ENCODE measurements around the gene ZNF227. TPM values are rescaled to one million over a fixed set of nuclear protein-coding genes. Genes with fewer than 3 reads are reported as not detected.
A peak's percentile ranks its signal among the peaks of the same experiment; 100 is the strongest.

The ZNF227 gene
- total RNA-seq, 4 donors from 2014 or later, result 10.9 to 13.3 (median 12.4) TPM

DNA sequence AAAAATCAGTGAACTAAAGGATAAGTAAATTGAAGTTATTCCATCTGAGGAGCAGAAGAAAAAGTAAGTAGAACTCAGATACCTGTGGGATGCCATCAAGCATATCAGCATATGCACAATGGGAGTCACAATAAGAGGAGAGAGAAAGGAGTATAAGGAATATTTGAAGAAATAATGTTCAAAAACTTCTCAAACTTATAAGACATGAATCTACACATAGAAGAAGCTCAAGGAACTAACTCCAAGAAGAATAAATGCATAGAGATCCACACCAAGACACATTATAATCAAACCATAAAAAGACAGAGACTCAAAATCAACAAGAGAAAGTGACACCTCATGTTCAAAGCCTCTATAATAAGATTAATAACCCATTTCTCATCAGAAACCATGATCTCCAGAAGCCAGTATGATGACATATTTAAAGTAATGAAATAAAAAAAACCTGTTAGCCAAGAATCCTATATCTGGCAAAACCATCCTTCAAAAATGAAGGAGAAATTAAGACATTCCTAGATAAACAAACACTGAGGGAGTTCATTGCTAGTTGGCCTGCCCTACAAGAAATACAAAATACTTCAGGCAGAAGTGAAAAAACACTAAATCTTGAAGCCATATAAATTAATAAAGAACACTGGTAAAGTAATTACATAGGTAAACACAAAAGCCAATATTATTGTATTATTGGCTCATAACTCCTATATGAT is 43.5 kb downstream of the ZNF227 start:
- TF ChIP-seq EP300 (IDR thresholded peaks at IDR 0.05) (no peak), POLR2A (IDR thresholded peaks at IDR 0.05; ENCODE audit: low read depth) (no peak), POLR2AphosphoS5 (IDR thresholded peaks at IDR 0.05) (no peak)
- TF ChIP-seq, protein P1, sequence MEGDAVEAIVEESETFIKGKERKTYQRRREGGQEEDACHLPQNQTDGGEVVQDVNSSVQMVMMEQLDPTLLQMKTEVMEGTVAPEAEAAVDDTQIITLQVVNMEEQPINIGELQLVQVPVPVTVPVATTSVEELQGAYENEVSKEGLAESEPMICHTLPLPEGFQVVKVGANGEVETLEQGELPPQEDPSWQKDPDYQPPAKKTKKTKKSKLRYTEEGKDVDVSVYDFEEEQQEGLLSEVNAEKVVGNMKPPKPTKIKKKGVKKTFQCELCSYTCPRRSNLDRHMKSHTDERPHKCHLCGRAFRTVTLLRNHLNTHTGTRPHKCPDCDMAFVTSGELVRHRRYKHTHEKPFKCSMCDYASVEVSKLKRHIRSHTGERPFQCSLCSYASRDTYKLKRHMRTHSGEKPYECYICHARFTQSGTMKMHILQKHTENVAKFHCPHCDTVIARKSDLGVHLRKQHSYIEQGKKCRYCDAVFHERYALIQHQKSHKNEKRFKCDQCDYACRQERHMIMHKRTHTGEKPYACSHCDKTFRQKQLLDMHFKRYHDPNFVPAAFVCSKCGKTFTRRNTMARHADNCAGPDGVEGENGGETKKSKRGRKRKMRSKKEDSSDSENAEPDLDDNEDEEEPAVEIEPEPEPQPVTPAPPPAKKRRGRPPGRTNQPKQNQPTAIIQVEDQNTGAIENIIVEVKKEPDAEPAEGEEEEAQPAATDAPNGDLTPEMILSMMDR (IDR thresholded peaks at IDR 0.05), result no peak
- intact Hi-C loops (cut with DNase I), result no loop called here

GRCh38 chr19:44258136-44258535 is 45.8 kb downstream of the ZNF227 start:
- intact Hi-C loops (cut with DNase I), result no loop called here
- WGBS, result 97% methylated on average over 1 of the region's 1 CpG
- H3K9me3 ChIP-seq, result peaks cover 3 to 97% (median 73%) of the 10 kb centered on the region in 4 donors

More for the DNA sequence above, 43.5 kb downstream of the ZNF227 start:
- Histone ChIP-seq H3K27ac (replicated peaks in 1 of 4) (no peak overlapping the region), H3K4me3 (no peak overlapping the region), H3K4me1 (no peaks in the 10 kb centered on the region), H3K36me3 (peaks cover 0 to 7% (median 0%) of the 10 kb centered on the region in 4 donors), H3K27me3 (no peaks in the 10 kb centered on the region), H3K9me3 (peaks cover 7 to 98% (median 84%) of the 10 kb centered on the region in 4 donors)
- no peak for DNase-seq (ENCODE audit: extremely low spot score)

GRCh38 chr19:44258835-44259413 is 46.6 kb downstream of the ZNF227 start:
- WGBS, result 94% methylated on average over 2 of the region's 2 CpGs
- peaks cover 0 to 7% (median 0%) of the 10 kb centered on the region in 4 donors for H3K36me3 ChIP-seq
- no peaks in the 10 kb centered on the region for H3K4me1 ChIP-seq
- no peak overlapping the region for H3K4me3 ChIP-seq
- H3K27ac ChIP-seq (replicated peaks in 1 of 4), result no peak overlapping the region
- intact Hi-C loops (cut with DNase I), result no loop called here
- H3K27me3 ChIP-seq, result no peaks in the 10 kb centered on the region
- peaks cover 3 to 97% (median 68%) of the 10 kb centered on the region in 4 donors for H3K9me3 ChIP-seq
- DNase-seq (ENCODE audit: extremely low spot score), result no peak
- TF ChIP-seq EP300 (IDR thresholded peaks at IDR 0.05) (no peak), POLR2AphosphoS5 (IDR thresholded peaks at IDR 0.05) (no peak), POLR2A (IDR thresholded peaks at IDR 0.05; ENCODE audit: low read depth) (no peak)
- TF ChIP-seq, protein P1 (IDR thresholded peaks at IDR 0.05), result no peak

More at GRCh38 chr19:44258136-44258535, 45.8 kb downstream of the ZNF227 start:
- Histone ChIP-seq H3K27me3 (no peaks in the 10 kb centered on the region), H3K27ac (replicated peaks in 1 of 4) (no peak overlapping the region), H3K4me3 (no peak overlapping the region), H3K4me1 (no peaks in the 10 kb centered on the region), H3K36me3 (peaks cover 0 to 7% (median 0%) of the 10 kb centered on the region in 4 donors)
- TF ChIP-seq EP300 (IDR thresholded peaks at IDR 0.05) (no peak), POLR2A (IDR thresholded peaks at IDR 0.05; ENCODE audit: low read depth) (no peak), POLR2AphosphoS5 (IDR thresholded peaks at IDR 0.05) (no peak)
- TF ChIP-seq, protein P1 (IDR thresholded peaks at IDR 0.05), result no peak
- no peak for DNase-seq (ENCODE audit: extremely low spot score)

GRCh38 chr19:44260343-44260681 is 48.0 kb downstream of the ZNF227 start:
- Histone ChIP-seq H3K27ac (replicated peaks in 1 of 4) (peak overlapping the region in 3 of 4 donors; percentile 61 to 76 (median 67)), H3K36me3 (no peaks in the 10 kb centered on the region), H3K9me3 (peaks cover 0 to 96% (median 58%) of the 10 kb centered on the region in 4 donors), H3K4me1 (no peaks in the 10 kb centered on the region), H3K27me3 (no peaks in the 10 kb centered on the region), H3K4me3 (peak overlapping the region in 3 of 4 donors; percentile 42 to 49 (median 49))
- TF ChIP-seq POLR2A (IDR thresholded peaks at IDR 0.05; ENCODE audit: low read depth) (no peak), POLR2AphosphoS5 (IDR thresholded peaks at IDR 0.05) (no peak), EP300 (IDR thresholded peaks at IDR 0.05) (no peak)
- TF ChIP-seq, protein P1 (IDR thresholded peaks at IDR 0.05), result no peak
- intact Hi-C loops (cut with DNase I), result no loop called here
- 26% methylated on average over 7 of the region's 7 CpGs for WGBS
- no peak for DNase-seq (ENCODE audit: extremely low spot score)
